Stimulated activated CD8-positive, alpha-beta memory T cell treated with anti-CD3 and anti-CD28 coated beads, Interleukin-15, amount 100 ng/mL, for 24 hours (primary cell): ENCODE data around the gene RBM28.

Experiments used
- DNase-seq: peaks from one replicate; pipeline ENCODE4 v3.0.0-alpha.2; 2020; ENCODE audit warnings: low read depth

Gene RBM28

DNA sequence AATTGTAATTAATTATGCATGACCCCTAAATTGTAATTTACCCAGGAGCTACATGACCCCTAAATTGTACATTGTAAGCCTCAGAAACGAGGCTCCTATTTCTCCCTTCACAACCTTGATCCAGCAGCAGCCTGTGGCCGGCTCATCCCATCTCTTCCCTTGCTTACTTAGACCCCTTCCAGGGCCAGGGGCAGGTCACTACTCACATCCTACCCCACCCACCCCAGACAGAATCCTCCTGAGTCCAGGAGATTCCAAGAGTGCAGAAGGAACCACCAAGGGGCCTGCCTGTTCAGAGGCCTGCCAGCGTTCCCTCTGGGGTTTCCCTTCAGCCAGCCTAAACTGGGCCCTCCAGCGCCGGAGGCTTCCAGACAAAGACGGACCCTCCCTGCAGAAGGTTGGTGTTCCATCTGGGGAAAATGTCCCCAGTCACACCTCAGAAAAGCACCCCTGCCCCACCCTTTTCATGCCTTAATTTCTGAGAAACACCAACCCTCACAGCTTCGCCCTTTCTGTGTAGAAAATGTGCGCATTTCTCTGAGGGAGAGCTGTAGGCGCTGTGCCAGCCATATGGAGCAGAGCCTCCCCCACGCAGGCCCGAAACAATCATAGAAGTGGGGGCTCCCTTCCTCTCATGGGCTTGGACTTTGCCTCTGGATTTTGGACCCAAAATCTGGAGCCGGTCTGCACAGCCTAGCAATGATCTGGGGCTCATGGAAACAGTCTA is 83.5 kb downstream of the RBM28 start:
- DNase-seq = no peak

DNA sequence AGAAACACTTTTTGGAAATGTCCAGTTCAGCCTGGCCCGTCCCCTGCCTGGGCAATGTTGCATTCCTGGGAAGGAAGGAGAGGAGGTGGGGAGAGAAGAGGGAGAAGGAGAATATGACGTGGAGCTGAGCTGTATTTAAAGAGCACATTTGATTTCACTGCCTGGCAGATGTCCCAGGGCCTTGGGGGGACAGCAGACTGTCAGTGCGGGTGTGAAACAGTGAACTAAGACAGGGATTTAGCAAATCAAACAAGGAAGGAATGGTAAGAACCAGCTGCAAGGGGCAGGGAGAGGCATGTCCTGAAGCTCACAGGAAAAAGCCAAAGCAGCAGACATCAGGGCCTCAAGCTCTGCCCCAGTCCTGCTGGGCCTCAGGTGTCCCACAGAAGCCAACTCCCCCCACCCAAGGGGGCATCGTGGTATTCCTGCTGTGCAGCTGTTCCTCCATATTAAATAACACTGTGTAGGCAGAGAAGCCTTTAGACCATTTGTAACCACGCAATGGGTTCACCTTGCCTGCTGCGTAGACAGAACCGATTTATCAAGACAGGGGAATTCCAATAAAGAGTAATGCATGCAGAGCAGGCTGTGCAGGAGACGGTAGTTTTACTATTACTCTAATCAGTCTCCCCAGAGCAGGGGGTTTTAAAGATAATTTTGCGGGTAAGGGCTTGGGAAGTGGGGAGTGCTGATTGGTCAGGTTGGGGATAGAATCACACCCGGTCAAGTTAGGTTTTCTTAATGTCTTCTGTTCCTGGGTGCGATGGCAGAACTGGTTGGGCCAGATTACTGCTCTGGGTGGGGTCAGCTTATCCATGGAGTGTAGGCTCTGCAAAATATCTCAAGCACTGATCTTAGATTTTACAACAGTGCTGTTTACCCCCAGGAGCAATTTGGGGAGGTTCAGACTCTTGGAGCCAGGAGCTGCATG is 84.3 kb downstream of the RBM28 start:
- no peak for DNase-seq

DNA sequence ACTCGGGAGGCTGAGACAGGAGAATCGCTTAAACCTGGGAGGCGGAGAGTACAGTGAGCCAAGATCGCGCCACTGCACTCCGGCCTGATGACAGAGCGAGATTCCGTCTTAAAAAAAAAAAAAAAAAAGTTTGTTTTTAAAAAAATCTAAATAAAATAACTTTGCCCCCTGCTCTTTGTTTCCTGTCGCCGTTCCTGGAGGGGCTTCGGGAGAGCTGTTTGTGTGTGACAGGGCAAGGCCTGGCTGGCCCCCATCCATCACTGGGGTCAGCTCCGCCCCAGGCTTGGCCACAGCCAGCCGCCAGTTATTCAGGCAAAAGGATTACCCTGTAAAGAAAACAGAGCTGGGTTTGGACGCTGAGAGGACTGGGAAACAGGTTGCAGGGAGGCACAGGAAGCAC is 86.2 kb downstream of the RBM28 start:
- no peak for DNase-seq

DNA sequence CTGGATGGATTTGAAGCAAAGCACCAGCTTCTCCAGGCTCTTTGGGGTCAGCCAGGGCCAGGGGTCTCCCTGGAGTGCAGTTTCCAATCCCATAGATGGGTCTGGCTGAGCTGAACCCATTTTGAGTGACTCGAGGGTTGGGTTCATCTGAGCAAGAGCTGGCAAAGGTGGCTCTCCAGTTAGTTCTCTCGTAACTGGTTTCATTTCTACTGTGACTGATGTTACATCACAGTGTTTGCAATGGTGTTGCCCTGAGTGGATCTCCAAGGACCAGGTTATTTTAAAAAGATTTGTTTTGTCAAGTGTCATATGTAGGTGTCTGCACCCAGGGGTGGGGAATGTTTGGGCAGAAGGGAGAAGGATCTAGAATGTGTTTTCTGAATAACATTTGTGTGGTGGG is 88.4 kb downstream of the RBM28 start:
- DNase-seq = no peak

DNA sequence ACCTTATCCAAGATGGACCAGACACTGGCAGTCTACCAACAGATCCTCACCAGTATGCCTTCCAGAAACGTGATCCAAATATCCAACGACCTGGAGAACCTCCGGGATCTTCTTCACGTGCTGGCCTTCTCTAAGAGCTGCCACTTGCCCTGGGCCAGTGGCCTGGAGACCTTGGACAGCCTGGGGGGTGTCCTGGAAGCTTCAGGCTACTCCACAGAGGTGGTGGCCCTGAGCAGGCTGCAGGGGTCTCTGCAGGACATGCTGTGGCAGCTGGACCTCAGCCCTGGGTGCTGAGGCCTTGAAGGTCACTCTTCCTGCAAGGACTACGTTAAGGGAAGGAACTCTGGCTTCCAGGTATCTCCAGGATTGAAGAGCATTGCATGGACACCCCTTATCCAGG is 89.2 kb downstream of the RBM28 start:
- no peak for DNase-seq

DNA sequence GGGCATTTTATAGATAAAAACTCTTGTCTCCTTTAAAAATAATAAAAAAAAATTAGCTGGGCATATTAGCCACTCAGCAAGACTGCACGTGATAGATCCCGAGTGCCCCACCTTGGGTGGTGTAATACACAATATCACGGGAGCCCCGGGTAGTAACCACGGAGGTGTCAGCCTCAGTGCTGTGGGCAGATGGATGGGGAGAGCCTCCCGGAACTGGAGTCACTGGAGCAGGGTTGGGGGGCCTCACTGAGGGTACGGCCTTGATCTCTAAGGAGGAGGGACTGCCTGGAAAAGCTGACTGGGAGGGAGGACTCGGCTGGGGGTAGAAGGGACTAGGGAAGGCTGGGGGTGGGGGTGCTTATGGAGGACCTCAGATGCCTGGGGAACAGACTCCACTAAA is 90.0 kb downstream of the RBM28 start:
- no peak for DNase-seq

DNA sequence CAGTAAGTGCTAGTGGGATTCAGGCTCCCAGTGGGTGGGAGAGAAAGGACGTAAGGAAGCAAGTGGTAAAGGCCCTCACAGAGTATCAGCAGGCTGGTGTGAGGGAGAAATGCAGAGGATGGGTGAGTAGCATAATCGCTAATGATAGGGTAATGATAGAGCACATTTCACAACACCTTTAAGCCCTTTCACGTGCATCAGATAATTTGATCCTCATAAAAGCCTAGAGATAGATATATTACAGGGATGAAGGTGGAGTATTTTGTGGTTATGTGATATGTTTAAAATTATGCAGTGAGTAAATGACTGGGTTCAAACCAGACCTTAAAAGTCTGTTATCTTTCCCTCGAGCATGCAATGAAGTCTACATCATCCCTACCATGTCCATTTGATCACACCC is 92.4 kb downstream of the RBM28 start:
- no peak for DNase-seq
